ENCODE data around the gene CACNA1B. TPM values are rescaled to one million over a fixed set of nuclear protein-coding genes. Genes with fewer than 3 reads are reported as not detected.

Gene CACNA1B
- total and polyA plus RNA-seq, 2 of the 4 experiments (the other 2 are of a cell fraction), result 0.02 TPM; not detected in 1

DNA sequence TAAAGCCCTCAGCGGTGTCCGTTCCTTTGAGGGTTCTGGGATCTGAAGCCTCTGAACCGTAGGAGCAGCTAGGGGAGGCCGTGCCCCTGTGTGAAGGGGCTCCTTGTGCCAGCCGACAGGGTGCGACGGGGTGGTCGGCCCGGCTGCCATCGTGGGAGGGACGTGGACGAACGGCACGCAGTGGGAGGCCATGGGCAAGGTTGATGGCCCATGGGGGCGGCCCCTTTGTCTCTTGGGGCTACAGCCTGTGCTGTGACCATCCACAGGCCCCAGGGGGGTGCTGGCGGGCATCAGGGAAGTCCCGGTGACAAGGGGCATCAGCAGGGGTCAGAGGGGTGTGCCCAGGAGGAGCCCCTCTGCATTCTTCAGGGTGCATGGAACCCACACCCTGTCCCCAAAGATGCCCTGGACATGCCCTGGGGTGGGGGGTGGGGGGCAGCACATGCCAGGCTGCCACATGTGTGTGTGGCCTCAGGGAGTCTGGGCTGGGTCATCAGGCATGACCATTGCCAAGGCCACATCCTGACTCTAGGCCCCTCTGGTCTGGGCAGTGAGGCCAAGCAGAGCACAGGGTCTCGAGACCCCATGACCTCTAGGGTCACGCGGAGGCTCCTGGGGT is 49.6 kb upstream of the CACNA1B start:
- TF ChIP-seq SMC3 (IDR thresholded peaks at IDR 0.05; ENCODE audit: low read depth, low read length) (no peak), RAD21 (IDR thresholded peaks at IDR 0.05; ENCODE audit: low read length) (no peak), RCOR1 (IDR thresholded peaks at IDR 0.05; ENCODE audit: insufficient replicate concordance, low read length) (no peak)
- BruUV-seq (replicated peaks), result no TSS peak
- Histone ChIP-seq H2BK15ac (ENCODE audit: low read depth, low read length) (no peak overlapping the region), H3K18ac (ENCODE audit: low read depth, low read length) (no peak overlapping the region), H3K9me3 (ENCODE audit: control insufficient read depth, insufficient read depth, low read length) (peaks cover 3% of the 10 kb centered on the region; the same call in 1 of the 2 replicates), H3K9me1 (ENCODE audit: insufficient read depth, low read length) (no peaks in the 10 kb centered on the region; the same call in 1 of the 2 replicates), H3K27me3 (ENCODE audit: control insufficient read depth, insufficient read depth, low read length) (no peaks in the 10 kb centered on the region), H3K9ac (ENCODE audit: low read depth, low read length) (no peak overlapping the region), H3K79me1 (ENCODE audit: low read depth in 1 of 2, low read length in 2 of 2) (peaks cover 15 to 20% of the 10 kb centered on the region in 2 experiments; a peak in 3 of 4 replicates), H3K14ac (replicated peaks; ENCODE audit: low read depth, low read length) (no peak overlapping the region), H3K56ac (ENCODE audit: extremely low read depth, insufficient read depth, low read length) (no peak overlapping the region), H2BK120ac (ENCODE audit: low read depth, low read length) (no peak overlapping the region), H3K4me3 (ENCODE audit: insufficient read depth, low read depth, low read length) (no peak overlapping the region), H4K5ac (ENCODE audit: low read depth, low read length) (no peak overlapping the region), H4K8ac (ENCODE audit: low read depth in 2 of 2, low read length in 2 of 2) (no peak overlapping the region), H3K36me3 (ENCODE audit: control insufficient read depth, insufficient read depth, low read length) (peaks cover 36% of the 10 kb centered on the region), H2AFZ (replicated peaks; ENCODE audit: low read length, poor library complexity) (no peak overlapping the region), H2AK5ac (ENCODE audit: low read depth, low read length) (no peak overlapping the region), H2BK20ac (ENCODE audit: low read depth, low read length) (no peak overlapping the region), H4K20me1 (ENCODE audit: insufficient read depth, low read length) (peaks cover 18% of the 10 kb centered on the region; the same call in 1 of the 2 replicates), H3K27ac (ENCODE audit: insufficient read depth, low read length) (no peak overlapping the region), H3K4me2 (ENCODE audit: low read depth, low read length) (no peak overlapping the region), H3K4ac (ENCODE audit: low read depth, low read length) (no peak overlapping the region), H2BK5ac (ENCODE audit: low read depth, low read length, poor library complexity, severe bottlenecking) (no peak overlapping the region), H3K4me1 (ENCODE audit: control insufficient read depth, insufficient read depth, low read length) (no peaks in the 10 kb centered on the region; the same call in 1 of the 2 replicates), H4K91ac (ENCODE audit: insufficient read depth, low read depth, low read length) (no peak overlapping the region), H2AK9ac (replicated peaks; ENCODE audit: low read depth, low read length, poor library complexity) (no peak overlapping the region), H3K23ac (ENCODE audit: low read depth, low read length) (no peak overlapping the region)
- POLR2A ChIA-PET (ENCODE audit: unreplicated experiment), result no interaction called here
- dilution Hi-C loops (cut with HindIII; ENCODE audit: low sequenced_read_pairs, unreplicated experiment) (no loop called here), intact Hi-C loops (cut with micrococcal nuclease) (no loop called here), in situ Hi-C loops (cut with MboI; ENCODE audit: low sequenced_read_pairs) (no loop called here)
- WGBS, 2 experiments (ENCODE audit: extremely low coverage in 2 of 2, insufficient read length in 1 of 2), result 94% methylated on average over 12 of the region's 20 CpGs; no CpG with 5 or more reads in 1 of the 2 experiments
- no peak for DNase-seq
- CTCF ChIA-PET, result no interaction called here
- ATAC-seq (ENCODE audit: low read depth), result no peak

All from IMR-90 (cell line).